GM18498 (cell line): ENCODE data around the gene PGA4.
"Not testable (repeated sequence)": the region's sequence is repeated elsewhere in the genome, so short reads cannot be mapped to it uniquely, and the experiment has no call there.

ENCODE experiments used
- ATAC-seq: cut with Tn5 transposase; IDR thresholded peaks from one replicate; pipeline ENCODE4 v1.9.1; 2021; ENCODE audit warnings: mild to moderate bottlenecking, moderate library complexity; ENCODE audit not compliant: unreplicated experiment

The PGA4 gene

DNA sequence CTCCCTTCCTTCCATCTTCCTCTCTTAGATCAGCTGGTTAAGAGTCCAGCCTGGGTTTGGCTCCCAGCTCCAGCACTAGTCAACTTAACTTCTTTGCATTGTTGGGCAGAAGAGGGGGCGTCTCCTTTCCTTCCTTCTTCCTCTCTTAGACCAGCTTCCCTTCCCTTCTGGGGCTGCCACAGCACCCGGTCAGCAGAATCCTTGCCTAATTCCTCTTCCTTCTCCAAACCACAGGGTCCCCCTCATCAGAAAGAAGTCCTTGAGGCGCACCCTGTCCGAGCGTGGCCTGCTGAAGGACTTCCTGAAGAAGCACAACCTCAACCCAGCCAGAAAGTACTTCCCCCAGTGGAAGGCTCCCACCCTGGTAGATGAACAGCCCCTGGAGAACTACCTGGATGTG lies 18.3 kb upstream of the PGA4 start:
- not testable (repeated sequence) for ATAC-seq

DNA sequence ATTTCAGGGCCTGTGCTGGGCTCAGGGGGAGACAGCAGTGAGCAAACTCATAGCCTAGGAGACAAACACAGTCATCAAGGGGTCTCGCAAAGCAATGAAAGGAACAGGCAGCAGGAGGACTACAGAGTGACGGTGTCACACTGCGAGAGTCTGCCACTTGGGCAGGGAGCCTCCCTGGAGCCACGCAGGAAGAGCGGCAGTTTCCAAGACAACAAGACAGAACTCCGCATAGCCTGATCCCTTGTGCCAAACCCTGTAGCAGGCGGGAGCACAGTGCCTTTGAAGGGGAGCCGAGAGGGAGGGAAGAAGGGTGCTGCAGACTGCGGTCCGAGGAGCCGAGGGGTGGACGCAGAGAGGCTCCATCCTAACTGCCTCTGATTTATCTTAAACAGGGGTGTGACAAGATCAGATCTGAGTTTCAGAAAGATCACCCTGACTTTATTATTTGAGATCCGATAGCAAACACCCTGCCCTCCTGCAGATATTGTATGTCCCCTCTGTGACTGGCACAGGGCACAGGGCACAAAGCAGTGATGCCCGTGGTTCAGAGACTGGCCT lies 17.6 kb upstream of the PGA4 start:
- ATAC-seq, result not testable (repeated sequence)

DNA sequence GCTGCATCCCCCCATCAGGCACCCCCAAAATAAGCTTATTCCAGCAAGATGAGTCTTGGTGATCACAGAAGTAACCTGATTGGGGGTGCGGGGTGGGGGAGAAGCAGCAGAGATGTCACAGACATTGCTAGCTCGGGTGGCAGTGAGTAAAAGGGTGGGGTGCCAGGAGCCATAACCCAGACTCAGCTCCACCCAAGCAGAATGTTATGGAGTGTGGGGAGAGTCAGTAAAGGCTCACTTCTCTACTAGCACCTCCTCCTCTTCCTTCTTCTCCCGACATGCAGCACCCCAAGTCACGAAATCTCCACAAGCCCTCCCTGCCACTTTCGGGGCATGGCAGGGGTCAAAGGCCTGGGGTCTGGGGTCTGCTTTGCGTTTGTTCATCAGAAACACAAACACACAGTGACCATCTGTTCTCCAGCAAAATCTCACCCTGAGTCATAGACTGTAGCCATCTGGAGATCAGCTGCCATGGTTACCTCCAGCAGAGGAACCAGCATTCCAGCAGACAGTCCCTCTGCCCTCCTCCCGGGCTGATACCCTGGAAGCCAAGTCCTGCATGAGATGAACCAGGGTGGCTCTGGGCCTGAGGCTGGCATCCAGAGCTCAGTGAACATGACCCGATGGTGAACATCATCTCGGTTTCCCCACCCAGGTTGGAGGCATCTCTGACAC lies 14.4 kb upstream of the PGA4 start:
- not testable (repeated sequence) for ATAC-seq

DNA sequence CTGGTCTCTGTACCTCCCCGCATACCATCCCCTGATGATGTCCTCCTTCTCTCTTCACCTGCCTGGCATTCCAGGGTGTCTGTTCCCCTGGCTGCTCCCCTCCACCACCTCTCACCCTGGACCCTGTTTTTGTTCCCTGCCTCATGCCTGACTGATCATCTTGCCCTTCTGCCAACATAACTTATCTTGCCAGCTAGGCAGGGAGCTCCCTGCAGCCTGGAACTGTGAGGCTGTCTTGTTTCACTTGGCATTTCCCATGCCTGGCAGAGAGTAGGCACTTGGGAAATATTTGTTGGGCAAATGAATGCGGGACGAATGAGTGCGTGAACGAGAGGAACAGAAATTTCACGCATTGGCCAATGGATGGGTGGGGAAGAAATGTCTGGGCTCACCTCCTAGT lies 11.5 kb upstream of the PGA4 start:
- ATAC-seq, result not testable (repeated sequence)

DNA sequence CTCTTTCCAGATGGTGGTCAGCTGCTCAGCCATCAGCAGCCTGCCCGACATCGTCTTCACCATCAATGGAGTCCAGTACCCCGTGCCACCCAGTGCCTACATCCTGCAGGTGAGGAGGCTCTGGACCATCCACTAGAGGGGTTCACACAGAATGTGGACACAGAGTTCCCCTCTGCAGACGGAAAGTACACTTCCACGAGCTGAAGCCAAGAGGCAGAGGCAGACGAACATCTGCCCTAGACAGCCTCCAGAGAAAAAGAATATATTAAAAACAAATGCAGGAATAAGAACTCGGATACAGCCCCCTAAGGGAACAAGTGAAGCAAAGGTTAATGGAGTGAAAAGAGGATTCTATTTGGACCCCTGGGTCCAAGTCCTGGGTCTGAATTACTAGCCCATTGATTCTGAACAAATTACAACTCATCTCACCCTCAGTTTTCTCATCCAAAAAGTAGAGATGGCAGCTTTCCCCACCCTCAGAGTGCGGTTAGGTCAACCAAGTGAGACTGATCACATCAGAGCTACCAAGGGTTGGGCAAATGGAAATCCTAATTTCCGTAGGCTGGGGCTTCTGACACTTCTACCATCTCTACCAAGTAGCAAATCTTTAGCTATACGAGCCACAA lies 10.7 kb upstream of the PGA4 start:
- not testable (repeated sequence) for ATAC-seq

DNA sequence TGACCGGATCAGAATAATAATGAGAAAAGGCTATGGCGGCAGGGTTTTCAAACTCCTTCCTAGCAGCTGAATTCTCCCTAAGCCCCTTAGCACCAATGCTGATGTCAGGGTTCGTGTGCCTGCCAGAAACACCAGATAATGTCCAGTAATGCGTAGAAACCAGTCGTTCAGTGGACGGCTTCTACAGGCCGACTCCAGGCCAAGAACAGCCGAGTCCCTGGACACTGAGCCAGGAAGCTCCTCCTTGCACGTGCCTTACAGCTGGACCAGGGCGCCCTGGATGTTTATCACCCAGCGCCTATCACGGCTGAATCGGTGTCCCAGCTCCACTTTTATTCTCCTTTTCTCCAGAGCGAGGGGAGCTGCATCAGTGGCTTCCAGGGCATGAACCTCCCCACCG lies 9.9 kb upstream of the PGA4 start:
- ATAC-seq, result not testable (repeated sequence)

DNA sequence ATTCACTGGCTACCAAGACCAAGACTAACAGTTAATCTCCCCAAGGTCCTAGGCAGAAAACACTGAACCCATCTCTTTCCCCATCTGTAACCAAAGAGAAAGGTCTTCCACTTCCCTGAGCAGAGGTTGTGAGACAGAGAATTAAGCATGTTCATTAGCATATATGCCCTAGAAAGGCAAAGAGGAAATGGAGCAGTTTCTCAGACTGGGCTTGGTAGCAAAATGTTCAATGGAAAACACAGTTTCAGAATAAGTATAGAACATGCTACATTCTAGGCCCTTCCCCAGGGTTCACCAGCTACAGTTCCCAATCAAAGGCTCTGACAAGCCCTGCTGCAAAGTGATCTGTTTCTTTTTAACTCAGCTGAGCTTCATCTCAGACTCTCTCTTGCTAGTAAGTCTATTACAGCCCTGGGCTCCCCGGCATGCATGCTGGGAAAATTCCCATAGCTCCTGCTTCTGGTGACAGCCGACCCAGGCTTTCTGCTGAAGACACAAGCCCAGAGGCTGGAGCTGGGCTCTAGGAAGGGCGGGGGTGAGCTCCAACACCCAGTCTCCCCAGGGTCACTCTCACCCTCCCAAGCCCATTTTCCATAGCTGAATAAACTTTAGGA lies 8.3 kb upstream of the PGA4 start:
- ATAC-seq, result not testable (repeated sequence)

DNA sequence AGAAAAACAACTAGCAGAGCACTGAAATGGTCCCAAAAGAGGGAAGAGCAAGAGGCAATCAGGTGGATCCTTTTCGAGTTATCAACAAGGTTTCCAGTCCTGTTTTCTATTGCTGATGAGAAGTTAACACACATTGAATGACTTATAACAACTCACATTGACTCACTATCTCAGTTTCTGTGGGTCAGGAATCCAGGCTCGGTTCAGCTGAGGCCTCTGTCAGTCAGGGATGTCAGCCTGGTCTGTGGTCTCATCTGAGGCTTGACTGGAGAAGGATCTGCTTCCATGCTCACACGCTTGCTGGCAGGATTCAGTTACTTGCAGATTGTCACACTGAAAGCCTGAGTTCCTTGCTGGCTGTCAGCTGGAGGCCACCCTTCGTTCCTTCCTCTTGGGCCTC lies 3.8 kb upstream of the PGA4 start:
- not testable (repeated sequence) for ATAC-seq

DNA sequence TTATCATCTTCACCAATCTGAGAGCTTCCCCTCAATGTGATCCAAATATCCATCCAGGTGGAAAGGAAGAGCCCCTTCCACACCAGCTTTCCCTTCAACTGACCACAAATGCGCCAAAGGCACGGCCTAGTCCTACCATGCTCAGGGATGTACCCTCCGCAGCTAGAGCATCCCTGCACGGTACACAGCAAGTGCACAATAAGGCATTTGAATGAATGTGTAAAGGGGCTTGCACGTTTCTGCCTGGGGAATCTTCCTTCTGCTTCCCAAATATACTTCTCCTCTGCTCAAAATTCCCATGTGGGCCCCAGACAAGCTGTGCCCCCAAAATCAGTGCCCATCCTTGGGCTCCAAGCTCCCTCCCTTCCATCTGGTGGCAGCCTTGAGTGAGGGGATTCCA lies 3.1 kb upstream of the PGA4 start:
- ATAC-seq, result not testable (repeated sequence)

DNA sequence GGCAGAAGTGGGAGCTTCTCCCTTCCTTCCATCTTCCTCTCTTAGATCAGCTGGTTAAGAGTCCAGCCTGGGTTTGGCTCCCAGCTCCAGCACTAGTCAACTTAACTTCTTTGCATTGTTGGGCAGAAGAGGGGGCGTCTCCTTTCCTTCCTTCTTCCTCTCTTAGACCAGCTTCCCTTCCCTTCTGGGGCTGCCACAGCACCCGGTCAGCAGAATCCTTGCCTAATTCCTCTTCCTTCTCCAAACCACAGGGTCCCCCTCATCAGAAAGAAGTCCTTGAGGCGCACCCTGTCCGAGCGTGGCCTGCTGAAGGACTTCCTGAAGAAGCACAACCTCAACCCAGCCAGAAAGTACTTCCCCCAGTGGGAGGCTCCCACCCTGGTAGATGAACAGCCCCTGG lies 545 bp downstream of the PGA4 start:
- ATAC-seq, result not testable (repeated sequence)

DNA sequence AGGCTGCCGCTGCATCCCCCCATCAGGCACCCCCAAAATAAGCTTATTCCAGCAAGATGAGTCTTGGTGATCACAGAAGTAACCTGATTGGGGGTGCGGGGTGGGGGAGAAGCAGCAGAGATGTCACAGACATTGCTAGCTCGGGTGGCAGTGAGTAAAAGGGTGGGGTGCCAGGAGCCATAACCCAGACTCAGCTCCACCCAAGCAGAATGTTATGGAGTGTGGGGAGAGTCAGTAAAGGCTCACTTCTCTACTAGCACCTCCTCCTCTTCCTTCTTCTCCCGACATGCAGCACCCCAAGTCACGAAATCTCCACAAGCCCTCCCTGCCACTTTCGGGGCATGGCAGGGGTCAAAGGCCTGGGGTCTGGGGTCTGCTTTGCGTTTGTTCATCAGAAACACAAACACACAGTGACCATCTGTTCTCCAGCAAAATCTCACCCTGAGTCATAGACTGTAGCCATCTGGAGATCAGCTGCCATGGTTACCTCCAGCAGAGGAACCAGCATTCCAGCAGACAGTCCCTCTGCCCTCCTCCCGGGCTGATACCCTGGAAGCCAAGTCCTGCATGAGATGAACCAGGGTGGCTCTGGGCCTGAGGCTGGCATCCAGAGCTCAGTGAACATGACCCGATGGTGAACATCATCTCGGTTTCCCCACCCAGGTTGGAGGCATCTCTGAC lies 4.5 kb downstream of the PGA4 start:
- ATAC-seq, result not testable (repeated sequence)

DNA sequence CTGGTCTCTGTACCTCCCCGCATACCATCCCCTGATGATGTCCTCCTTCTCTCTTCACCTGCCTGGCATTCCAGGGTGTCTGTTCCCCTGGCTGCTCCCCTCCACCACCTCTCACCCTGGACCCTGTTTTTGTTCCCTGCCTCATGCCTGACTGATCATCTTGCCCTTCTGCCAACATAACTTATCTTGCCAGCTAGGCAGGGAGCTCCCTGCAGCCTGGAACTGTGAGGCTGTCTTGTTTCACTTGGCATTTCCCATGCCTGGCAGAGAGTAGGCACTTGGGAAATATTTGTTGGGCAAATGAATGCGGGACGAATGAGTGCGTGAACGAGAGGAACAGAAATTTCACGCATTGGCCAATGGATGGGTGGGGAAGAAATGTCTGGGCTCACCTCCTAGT lies 7.3 kb downstream of the PGA4 start:
- ATAC-seq, result not testable (repeated sequence)

DNA sequence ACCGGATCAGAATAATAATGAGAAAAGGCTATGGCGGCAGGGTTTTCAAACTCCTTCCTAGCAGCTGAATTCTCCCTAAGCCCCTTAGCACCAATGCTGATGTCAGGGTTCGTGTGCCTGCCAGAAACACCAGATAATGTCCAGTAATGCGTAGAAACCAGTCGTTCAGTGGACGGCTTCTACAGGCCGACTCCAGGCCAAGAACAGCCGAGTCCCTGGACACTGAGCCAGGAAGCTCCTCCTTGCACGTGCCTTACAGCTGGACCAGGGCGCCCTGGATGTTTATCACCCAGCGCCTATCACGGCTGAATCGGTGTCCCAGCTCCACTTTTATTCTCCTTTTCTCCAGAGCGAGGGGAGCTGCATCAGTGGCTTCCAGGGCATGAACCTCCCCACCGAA lies 8.9 kb downstream of the PGA4 start:
- ATAC-seq, result not testable (repeated sequence)

DNA sequence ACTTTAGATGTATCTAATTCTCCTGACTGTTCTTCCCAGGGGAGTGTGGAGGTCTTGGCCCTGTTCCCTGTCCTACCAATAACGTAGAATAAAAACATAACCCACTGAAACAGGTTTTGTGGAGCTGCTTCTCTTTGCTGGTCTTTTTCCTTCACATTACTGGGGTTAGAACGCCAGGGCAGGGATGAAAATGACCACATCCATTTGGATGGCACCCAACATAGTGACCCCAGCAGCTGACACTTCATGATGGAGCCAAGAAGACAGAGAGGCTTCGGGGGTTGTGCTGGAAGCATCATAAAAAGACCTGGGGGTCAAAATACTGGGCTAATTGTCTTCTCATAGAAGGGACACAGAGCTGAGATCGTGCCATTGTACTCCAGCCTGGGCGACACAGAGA lies 9.4 kb downstream of the PGA4 start:
- ATAC-seq, result not testable (repeated sequence)

DNA sequence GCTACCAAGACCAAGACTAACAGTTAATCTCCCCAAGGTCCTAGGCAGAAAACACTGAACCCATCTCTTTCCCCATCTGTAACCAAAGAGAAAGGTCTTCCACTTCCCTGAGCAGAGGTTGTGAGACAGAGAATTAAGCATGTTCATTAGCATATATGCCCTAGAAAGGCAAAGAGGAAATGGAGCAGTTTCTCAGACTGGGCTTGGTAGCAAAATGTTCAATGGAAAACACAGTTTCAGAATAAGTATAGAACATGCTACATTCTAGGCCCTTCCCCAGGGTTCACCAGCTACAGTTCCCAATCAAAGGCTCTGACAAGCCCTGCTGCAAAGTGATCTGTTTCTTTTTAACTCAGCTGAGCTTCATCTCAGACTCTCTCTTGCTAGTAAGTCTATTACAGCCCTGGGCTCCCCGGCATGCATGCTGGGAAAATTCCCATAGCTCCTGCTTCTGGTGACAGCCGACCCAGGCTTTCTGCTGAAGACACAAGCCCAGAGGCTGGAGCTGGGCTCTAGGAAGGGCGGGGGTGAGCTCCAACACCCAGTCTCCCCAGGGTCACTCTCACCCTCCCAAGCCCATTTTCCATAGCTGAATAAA lies 10.5 kb downstream of the PGA4 start:
- not testable (repeated sequence) for ATAC-seq

DNA sequence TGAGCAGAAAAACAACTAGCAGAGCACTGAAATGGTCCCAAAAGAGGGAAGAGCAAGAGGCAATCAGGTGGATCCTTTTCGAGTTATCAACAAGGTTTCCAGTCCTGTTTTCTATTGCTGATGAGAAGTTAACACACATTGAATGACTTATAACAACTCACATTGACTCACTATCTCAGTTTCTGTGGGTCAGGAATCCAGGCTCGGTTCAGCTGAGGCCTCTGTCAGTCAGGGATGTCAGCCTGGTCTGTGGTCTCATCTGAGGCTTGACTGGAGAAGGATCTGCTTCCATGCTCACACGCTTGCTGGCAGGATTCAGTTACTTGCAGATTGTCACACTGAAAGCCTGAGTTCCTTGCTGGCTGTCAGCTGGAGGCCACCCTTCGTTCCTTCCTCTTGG lies 15.0 kb downstream of the PGA4 start:
- not testable (repeated sequence) for ATAC-seq

DNA sequence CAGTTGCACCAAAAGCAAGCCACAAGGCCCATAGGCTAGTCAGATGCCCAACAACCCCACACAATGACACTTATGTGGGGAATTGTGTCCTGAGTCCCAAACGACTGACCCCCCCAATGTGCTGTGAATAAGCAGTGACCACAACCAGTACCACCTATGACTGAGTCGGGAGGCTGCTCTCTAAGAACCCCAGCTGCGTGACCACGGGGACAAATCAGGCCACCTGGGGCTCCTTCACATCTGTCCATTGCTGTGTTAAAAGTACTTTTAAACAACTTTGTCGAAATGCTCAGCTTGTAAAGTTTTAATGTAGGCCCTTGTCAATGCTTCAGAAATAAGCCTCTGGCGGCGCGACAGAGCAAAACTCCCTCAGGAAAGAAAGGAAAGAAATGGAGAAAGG lies 18.1 kb downstream of the PGA4 start:
- not testable (repeated sequence) for ATAC-seq

DNA sequence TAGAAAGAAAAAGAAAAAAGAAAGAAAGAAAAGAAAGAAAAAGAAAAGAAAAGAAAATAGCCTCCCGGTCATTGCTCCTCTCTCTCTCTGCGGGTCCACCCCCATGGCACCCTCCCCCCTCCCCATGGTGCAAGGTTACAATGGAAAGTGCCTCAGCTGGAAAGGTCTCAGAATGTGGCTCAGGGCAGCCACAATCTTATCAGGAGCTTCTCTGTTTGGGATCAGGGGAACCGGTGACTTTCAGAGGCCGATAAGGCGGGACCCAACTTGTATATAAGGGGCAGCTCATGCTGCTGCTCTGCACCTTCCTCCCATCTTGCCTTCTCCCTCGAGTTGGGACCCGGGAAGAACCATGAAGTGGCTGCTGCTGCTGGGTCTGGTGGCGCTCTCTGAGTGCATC lies 18.7 kb downstream of the PGA4 start, which contains the start of gene PGA5:
Gene PGA5, plus strand, starts transcription at position 301 of the 400 bp plus-strand sequence. Its CDS starts 52 bp downstream, at position 353.
- ATAC-seq, result not testable (repeated sequence)

DNA sequence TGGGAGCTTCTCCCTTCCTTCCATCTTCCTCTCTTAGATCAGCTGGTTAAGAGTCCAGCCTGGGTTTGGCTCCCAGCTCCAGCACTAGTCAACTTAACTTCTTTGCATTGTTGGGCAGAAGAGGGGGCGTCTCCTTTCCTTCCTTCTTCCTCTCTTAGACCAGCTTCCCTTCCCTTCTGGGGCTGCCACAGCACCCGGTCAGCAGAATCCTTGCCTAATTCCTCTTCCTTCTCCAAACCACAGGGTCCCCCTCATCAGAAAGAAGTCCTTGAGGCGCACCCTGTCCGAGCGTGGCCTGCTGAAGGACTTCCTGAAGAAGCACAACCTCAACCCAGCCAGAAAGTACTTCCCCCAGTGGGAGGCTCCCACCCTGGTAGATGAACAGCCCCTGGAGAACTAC lies 19.4 kb downstream of the PGA4 start:
- not testable (repeated sequence) for ATAC-seq

DNA sequence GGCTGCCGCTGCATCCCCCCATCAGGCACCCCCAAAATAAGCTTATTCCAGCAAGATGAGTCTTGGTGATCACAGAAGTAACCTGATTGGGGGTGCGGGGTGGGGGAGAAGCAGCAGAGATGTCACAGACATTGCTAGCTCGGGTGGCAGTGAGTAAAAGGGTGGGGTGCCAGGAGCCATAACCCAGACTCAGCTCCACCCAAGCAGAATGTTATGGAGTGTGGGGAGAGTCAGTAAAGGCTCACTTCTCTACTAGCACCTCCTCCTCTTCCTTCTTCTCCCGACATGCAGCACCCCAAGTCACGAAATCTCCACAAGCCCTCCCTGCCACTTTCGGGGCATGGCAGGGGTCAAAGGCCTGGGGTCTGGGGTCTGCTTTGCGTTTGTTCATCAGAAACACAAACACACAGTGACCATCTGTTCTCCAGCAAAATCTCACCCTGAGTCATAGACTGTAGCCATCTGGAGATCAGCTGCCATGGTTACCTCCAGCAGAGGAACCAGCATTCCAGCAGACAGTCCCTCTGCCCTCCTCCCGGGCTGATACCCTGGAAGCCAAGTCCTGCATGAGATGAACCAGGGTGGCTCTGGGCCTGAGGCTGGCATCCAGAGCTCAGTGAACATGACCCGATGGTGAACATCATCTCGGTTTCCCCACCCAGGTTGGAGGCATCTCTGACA lies 23.3 kb downstream of the PGA4 start:
- ATAC-seq, result not testable (repeated sequence)
